ENCODE results near the gene TSBP1.
"Not testable (repeated sequence)": the region's sequence is repeated elsewhere in the genome, so short reads cannot be mapped to it uniquely, and the experiment has no call there.

TSBP1 gene

GRCh38 chr6:32271429-32271828 lies 100.3 kb downstream of the TSBP1 start:
- no peak for DNase-seq

GRCh38 chr6:32268459-32268858 lies 103.2 kb downstream of the TSBP1 start:
- not testable (repeated sequence) for DNase-seq

DNA sequence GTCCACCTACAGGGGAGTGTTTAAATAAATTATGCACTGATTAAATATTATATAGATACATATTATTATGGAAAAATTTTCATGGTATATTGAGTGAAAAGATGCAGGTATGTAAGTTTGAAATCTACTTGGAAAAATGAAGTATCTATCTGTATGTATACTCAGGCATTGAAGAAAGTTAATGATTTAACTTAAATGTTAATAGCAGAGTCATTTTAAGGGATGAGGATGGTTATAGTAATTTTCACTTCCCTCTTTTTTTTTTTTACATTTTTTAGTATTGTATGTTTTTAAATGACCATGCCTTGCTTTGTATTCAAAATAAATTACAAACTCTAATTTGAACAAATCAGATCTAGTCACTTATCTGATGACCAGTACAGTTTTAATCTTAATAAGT lies 104.7 kb downstream of the TSBP1 start:
- no peak for DNase-seq

DNA sequence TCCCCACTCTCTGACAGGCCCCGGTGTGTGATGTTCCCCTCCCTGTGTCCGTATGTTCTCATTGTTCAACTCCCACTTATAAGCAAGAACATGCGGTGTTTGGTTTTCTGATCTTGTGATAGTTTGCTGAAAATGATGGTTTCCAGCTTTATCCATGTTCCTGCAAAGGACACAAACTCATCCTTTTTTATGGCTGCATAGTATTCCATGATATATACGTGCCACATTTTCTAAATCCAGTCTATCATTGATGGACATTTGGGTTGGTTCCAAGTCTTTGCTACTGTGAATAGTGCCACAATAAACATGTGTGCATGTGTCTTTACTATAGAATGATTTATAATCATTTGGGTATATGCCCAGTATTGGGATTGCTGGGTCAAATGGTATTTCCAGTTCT lies 114.4 kb downstream of the TSBP1 start:
- DNase-seq, result not testable (repeated sequence)

GRCh38 chr6:32255199-32256153 lies 116.2 kb downstream of the TSBP1 start:
- DNase-seq, result peak; percentile 87

GRCh38 chr6:32254761-32255198 lies 116.9 kb downstream of the TSBP1 start:
- no peak for DNase-seq

- DNase-seq, result no peak
These were observed 119.2 kb downstream of the TSBP1 start for GRCh38 chr6:32252331-32253009.

DNA sequence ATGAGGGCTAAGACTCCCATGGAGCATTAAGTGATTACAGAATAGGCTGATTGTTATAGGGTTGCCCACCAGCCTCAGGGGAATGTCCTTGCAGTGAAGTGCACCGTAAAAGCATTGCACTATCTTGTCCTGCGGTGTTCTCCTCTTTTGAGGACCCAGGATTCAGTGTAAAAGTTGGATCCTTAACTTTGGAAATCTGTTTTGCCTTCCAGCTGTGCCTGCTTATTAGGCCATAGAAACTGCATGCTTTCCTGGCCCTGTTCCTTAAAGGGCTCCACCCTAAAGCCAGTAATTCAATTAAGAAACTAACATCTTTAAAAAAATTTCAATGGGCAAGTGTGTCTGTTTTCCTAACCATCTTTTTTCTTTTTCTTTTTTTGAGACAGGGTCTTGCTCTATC lies 122.4 kb downstream of the TSBP1 start:
- DNase-seq, result no peak

DNA sequence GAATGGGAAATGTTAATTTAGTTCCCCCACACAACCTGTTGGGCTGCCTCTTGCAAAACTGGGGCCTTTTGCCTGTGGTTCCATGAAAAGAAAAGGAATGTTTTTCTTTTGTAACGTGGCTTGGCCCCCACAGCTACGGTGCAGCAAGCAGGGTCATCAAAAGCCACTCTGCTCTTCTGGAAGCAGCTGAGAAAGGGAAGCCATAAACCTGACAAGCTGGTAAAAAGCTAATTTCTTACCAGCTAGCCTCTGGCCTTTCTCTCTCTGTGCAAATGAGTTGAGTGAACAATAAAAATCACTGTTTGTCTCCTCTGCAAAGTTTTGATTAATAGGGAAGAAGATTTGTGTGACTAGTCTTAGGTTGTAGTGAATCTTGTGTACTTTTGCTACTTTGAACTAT lies 124.3 kb downstream of the TSBP1 start:
- no peak for DNase-seq

GRCh38 chr6:32244946-32245398 lies 126.7 kb downstream of the TSBP1 start:
- DNase-seq, result peak; percentile 85

- DNase-seq, result no peak
These were observed 127.4 kb downstream of the TSBP1 start for GRCh38 chr6:32244270-32244669.
